MM.1S (cell line): Measurements from ENCODE around the gene GNL2.

Experiments used
- CTCF ChIP-seq: fragments of 300-600 bp; sonication (generic); IDR thresholded peaks from 2 replicates; pipeline ENCODE4 v1.5.1; 2016; ENCODE audit warnings: antibody characterized with exemption, low read length, mixed read lengths
- EZH2 ChIP-seq: fragments of 300-600 bp; sonication (generic); optimal IDR thresholded peaks from 2 replicates; pipeline ENCODE3; 2017; ENCODE audit warnings: low read depth, mild to moderate bottlenecking, antibody characterized with exemption, low read length, mixed read lengths

DNA sequence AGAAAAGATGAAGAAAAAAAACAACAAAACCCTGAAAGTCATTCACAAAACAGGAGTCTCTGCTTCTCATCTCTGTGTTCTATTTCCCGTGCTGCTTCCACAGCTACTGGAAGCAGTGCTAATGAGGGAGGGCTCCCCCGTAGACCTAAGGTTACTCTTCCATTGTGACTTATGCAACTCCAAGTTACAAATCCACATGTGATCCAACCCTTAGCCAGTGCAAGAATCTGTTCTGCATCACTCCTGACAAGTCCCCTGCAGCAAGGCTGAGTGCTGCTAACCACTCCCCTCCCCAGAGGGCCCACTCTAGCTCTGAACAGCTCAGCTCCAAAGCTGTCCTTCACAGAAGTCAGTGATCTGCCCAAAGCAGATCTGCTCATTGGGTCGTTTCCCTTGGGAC is 28.7 kb downstream of the GNL2 start:
- no peak for TF ChIP-seq CTCF
- no peak for TF ChIP-seq EZH2
